GM19395 (cell line): ENCODE results near the gene IFT27.

Source experiments
- ATAC-seq: cut with Tn5 transposase; IDR thresholded peaks from one replicate; pipeline ENCODE4 v1.9.1; 2021; ENCODE audit warnings: mild to moderate bottlenecking, moderate library complexity; ENCODE audit not compliant: unreplicated experiment

The IFT27 gene, protein sequence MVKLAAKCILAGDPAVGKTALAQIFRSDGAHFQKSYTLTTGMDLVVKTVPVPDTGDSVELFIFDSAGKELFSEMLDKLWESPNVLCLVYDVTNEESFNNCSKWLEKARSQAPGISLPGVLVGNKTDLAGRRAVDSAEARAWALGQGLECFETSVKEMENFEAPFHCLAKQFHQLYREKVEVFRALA

GRCh38 chr22:36775964-36776669 is at the start of gene IFT27:
Gene IFT27, minus strand, starts transcription at chr22:36776119. Its CDS starts 412 bp downstream, at chr22:36775707.
- peak; percentile 94 for ATAC-seq

- ATAC-seq: no peak
Measured at GRCh38 chr22:36824655-36825054, 48.7 kb upstream of the IFT27 start.

DNA sequence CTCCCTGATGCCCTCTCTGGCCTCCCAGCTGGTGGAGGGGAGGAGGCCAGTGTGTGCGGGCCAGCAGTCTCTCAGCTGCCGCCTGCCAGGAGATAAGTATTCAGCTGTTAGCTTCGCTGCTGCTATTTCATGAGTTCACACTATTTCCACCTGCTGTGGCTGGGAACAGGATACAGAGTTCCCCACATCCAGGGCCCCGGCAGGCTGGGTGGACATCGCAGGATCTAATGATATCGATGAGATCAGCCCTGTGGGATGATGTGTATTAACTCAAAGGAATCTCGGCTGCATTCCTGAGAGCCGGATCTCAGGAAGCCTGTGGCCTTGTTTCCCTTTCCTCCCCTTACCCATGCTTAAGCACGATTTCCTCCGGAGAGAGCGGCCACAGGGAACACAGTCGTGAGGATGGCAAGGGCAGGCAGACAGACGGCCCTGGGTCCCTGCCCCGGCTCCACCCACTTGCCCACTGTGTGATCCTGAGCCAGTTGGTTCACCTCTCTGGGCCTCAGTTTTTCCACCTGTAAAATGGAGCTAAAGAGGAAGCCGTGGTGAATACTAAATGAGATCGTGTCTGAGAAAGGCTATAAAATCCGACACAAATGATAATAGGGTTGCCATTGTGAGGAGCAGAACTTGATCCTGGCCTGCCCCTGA is 47.4 kb upstream of the IFT27 start:
- no peak for ATAC-seq

- ATAC-seq: no peak
Measured at GRCh38 chr22:36822581-36822980, 46.7 kb upstream of the IFT27 start.

- ATAC-seq: no peak
Measured at GRCh38 chr22:36819112-36819511, 43.2 kb upstream of the IFT27 start.

GRCh38 chr22:36818010-36818642 is 42.2 kb upstream of the IFT27 start:
- no peak for ATAC-seq

DNA sequence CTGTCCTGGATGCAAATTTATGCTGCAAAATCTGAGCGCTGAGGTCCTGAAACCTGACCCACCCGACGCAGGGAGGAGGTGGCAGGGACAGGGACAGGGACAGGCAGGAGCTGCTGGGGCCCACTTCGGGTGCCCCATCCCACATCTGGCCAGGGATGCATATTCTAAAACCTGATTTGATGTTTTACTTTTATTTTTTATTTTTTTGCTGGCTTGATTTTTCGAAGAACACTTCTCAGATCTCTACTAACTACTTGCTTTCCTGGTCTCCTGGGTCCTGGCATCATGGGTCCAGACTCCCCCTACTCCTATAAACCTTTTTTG is 41.6 kb upstream of the IFT27 start:
- no peak for ATAC-seq

- no peak for ATAC-seq
Measured at GRCh38 chr22:36816636-36817524, 41.0 kb upstream of the IFT27 start, which contains the start of gene PVALB. Gene PVALB, minus strand, starts transcription at chr22:36817035. Its CDS starts 30 bp downstream, at chr22:36817005.

- ATAC-seq: no peak
Measured at GRCh38 chr22:36816339-36816635, 40.4 kb upstream of the IFT27 start.

GRCh38 chr22:36815558-36816338 is 39.8 kb upstream of the IFT27 start:
- ATAC-seq: no peak

DNA sequence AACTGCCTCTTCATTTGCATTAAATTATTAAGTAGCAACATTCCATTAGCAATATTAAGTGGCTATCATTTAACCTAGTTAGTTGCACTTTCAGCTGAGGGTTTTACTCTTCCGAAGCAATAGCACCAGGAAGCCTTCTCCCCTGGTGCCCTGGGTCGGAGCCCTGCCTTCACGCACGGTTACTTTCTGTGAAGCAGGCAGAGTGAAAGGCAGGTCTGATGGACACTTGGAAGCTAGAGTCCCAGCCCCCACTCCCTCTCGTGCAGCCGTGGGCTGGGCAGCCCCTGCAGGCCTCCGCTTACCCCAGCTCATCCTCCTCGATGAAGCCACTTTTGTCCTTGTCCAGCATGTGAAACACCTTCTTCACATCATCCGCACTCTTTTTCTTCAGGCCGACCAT is 38.9 kb upstream of the IFT27 start:
- no peak for ATAC-seq

GRCh38 chr22:36811094-36811800 is 35.3 kb upstream of the IFT27 start:
- ATAC-seq: no peak

- no peak for ATAC-seq
Measured at GRCh38 chr22:36809351-36809750, 33.4 kb upstream of the IFT27 start.

DNA sequence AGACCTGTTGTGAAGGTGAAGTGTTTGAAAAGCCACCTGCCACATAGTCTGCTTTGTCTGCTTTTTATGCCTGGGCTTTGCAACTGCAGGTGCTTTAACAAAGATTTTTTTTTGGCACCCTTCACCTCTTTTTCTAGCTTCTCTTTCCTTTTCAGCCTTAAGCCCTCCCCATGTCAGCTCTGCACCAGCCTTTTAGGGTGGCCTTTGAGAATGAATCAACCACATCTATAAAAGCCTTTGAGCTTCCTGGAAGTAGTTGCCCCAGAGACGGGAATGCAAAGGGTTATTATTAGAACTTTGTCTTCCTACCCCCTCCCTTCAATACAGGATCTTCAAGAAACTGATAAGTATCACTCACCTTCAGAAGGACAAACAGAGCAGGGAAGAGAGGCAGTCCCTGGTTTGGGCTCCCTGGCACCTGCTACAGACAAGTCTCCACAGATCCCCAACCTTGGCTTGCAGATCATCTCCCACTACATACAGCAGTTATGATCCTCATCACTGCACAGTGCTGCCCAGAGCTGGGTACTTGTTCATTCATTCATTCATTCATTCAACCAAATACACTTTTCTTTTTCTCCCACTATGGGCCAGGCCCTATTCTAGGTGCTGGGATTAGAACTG is 32.9 kb upstream of the IFT27 start:
- no peak for ATAC-seq

GRCh38 chr22:36807627-36808026 is 31.7 kb upstream of the IFT27 start:
- no peak for ATAC-seq

DNA sequence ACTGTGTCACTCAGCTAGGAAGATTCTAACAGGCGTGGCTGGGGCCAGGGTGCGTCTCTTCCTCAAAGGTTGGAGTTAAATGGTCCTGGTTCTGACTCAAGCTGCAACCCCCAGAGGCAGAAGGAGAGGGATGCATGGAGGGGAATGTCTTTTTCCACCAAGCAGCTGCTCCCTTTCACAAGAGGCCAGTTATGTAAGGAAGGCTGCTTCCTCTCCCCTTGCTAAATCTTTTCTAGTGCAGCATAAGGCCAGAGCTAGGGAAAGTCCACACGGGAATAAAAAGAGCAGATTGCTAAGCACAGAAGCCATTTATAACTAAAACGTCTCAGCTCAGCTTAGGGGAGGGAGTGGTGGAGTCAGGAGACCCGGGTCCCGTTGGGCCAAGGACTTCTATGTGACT is 30.9 kb upstream of the IFT27 start:
- ATAC-seq: no peak

DNA sequence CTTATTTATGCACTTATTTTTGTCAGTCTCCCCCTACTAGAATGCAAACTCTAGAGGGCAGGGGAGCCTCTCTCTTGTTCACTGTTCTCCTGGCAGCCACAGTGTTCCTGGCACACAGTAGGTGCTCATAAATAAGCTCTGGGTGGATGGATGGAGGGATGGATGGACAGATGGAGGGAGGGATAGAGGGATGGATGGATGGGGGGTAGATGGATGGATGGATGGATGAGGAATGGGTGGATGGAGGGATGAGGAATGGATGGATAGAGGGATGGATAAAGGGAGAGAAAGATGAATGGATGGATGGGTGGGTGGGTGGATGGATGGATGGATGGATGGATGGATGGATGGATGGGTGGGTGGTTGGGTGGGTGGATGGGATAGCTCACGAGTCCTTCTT is 27.4 kb upstream of the IFT27 start:
- ATAC-seq: no peak

GRCh38 chr22:36798674-36799066 is 22.8 kb upstream of the IFT27 start:
- ATAC-seq: no peak
